Activated T-helper 17 cell treated with anti-CD3 and anti-CD28 coated beads, Interleukin-2, amount 50 U/mL, for 72 hours (primary cell): ENCODE measurements around the gene ELOF1. TPM values are rescaled to one million over a fixed set of nuclear protein-coding genes. Genes with fewer than 3 reads are reported as not detected.

ENCODE experiments used
- ATAC-seq: fragments of 150-1000 bp; cut with Tn5 transposase; replicated peaks from 2 replicates; pipeline ENCODE4 v1.10.0; 2021; ENCODE audit warnings: mild to moderate bottlenecking, moderate library complexity
- H3K27ac Mint-ChIP-seq: one replicate; pipeline ENCODE4 v1.8.0; 2022; ENCODE audit warnings: mixed read lengths
- H3K27me3 Mint-ChIP-seq: one replicate; pipeline ENCODE4 v1.8.0; 2022; ENCODE audit warnings: mixed read lengths
- H3K36me3 Mint-ChIP-seq: one replicate; pipeline ENCODE4 v1.8.0; 2022; ENCODE audit warnings: low read depth, mild to moderate bottlenecking, mixed read lengths
- H3K4me1 Mint-ChIP-seq: one replicate; pipeline ENCODE4 v1.8.0; 2022; ENCODE audit warnings: mixed read lengths
- H3K4me3 Mint-ChIP-seq: one replicate; pipeline ENCODE4 v1.8.0; 2022; ENCODE audit warnings: mild to moderate bottlenecking, mixed read lengths
- H3K9me3 Mint-ChIP-seq: one replicate; pipeline ENCODE4 v1.8.0; 2022; ENCODE audit warnings: mixed read lengths
- total RNA-seq, 2 donors: library from RNA; stranded (reverse); gene quantifications; one replicate each; pipeline ENCODE4 v1.2.3, GENCODE V29; 2022

ELOF1 gene
- total RNA-seq, 2 donors from 2014 or later: 48.0 to 66.5 TPM

DNA sequence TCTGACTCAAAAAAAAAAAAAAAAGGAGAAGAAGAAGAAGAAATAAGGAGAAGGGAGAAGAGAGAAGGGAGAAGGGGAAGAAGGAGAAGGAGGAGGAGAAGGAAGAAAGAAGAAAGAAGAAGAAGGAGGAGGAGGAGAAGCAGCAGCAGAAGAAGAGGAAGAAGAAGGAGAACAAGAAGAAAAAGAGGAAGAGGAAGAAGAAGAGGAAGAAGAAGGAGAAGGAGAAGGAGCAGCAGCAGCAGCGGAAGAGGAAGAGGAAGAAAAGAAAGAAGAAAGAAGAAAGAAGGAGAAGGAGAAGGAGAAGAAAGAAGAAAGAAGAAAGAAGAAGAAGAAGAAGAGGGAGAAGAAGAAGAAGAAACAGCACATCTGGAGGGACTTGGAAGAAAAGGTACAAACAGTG is 24.5 kb downstream of the ELOF1 start:
- Mint-ChIP-seq H3K4me1 (peaks cover 9% of the 10 kb centered on the region), H3K36me3 (no peaks in the 10 kb centered on the region), H3K27ac (peak overlapping the region; percentile 67), H3K4me3 (peak overlapping the region; percentile 74), H3K9me3 (no peaks in the 10 kb centered on the region), H3K27me3 (peaks cover 5% of the 10 kb centered on the region)
- ATAC-seq: no peak

DNA sequence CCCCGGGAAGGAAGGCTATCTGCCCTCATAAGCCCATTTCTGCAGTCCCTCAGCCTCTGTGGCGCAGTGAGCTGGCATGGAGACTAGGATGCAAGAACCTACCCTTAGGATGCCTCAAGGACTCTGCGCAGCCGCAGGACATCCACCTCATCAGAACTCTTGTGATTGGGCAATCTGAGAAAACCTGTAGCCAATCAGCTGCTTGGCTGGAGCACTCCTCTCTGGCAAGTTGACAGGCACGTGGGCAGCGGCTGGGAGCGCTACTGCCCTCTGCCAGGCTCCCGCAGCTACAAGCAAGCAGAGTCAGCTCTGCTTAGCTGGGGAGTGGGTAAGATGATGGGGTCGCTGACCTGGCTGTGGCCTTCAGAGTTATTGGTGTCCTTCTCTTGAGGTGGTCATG is 28.6 kb downstream of the ELOF1 start:
- no peak overlapping the region for H3K27ac Mint-ChIP-seq
- no peak overlapping the region for H3K4me3 Mint-ChIP-seq
- H3K9me3 Mint-ChIP-seq: no peaks in the 10 kb centered on the region
- H3K27me3 Mint-ChIP-seq: no peaks in the 10 kb centered on the region
- H3K4me1 Mint-ChIP-seq: peaks cover 10% of the 10 kb centered on the region
- H3K36me3 Mint-ChIP-seq: peaks cover 14% of the 10 kb centered on the region
- ATAC-seq: peak; percentile 10

DNA sequence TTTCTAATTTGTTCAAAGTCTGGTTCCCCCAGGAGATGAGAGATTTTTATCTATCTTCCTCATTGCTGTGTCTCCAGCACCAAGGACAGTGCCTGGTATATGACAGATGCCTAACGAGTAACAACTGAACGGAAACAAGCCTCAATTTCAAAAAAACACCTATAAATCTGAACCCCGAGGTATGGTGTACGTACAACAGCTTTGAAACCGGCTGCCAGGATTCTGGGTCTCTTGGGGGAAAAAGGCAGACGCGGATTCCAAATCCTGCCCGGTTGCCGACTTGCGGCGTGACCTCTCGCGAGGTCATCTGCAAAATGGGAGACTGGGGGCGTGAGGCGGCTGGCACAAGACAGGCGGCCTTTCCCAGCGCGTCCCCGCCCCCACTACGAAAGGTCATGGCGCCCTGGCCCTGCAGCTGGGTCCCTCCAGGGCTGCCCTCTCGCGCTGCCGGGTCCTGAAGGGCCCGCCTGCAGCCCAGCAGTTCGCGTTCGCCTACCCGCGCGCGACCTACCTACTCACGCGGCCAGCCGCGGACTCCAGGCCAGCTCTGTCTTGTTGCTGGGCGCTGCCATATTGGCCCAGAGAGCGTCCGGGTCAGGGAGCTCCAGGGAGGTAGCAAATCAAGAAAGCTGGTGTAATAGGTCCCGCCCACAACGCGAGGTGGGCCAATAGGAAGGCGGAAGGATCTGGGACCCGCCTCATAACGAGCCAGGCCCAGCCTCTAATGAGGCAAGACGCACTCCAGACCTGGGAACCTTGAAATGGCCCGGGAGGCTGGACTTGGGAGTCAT is 30.3 kb downstream of the ELOF1 start, which contains the start of gene ECSIT:
Gene ECSIT, minus strand, starts transcription at position 584 of the 791 bp plus-strand sequence. CDS start 9,964 bp downstream, outside the sequence.
- H3K4me3 Mint-ChIP-seq: peak within 1 kb of the TSS; percentile 98
- H3K36me3 Mint-ChIP-seq: peaks cover 15% of the 10 kb centered on the region
- H3K4me1 Mint-ChIP-seq: peaks cover 9% of the 10 kb centered on the region
- no peaks in the 10 kb centered on the region for H3K27me3 Mint-ChIP-seq
- peak within 1 kb of the TSS; percentile 94 for H3K27ac Mint-ChIP-seq
- peak; percentile 97 for ATAC-seq
- H3K9me3 Mint-ChIP-seq: no peaks in the 10 kb centered on the region

DNA sequence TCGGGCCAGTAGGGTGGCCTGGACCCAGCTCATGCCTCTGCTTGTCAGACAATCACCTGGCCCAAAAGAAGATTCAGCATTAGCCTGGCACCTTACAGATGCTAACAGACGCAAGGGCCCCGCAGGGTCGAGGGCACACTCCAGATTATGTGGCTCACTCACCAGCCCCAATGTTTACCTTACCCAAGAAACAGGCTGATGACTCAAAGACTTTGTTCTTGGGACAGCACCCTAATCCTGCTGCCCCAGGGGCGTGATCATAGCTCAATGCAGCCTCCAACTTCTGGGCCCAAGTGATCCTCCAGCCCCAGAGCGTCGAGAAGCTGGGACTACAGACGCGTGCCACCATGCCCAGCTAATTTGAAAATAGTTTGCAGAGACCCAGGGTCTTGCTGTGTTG is 39.9 kb downstream of the ELOF1 start:
- no peak overlapping the region for H3K4me3 Mint-ChIP-seq

DNA sequence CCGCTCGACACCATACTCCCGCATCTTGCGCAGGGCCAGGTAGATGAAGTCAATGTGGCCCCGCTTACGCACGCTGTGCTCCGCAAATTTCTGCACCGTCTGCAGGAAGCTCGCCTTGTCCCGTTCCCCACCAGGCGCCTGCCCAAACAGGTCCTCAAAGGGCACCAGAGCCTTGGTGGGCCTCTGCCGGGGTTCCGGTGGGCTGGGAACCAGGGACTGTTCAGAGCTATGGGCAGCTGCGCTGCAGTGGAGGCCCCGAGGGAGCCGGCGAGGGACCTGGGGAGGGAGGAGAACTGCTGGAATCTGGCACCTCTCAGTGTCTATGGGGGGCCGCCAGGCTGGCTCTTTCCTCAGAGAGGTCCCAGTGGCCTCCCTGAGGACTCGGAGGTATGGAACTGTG is 45.1 kb downstream of the ELOF1 start:
- Mint-ChIP-seq H3K9me3 (no peaks in the 10 kb centered on the region), H3K4me1 (no peaks in the 10 kb centered on the region), H3K27ac (no peak overlapping the region), H3K27me3 (no peaks in the 10 kb centered on the region), H3K4me3 (no peak overlapping the region), H3K36me3 (peaks cover 77% of the 10 kb centered on the region)
- ATAC-seq: no peak

More for the DNA sequence above, 39.9 kb downstream of the ELOF1 start:
- H3K36me3 Mint-ChIP-seq: peaks cover 73% of the 10 kb centered on the region
- ATAC-seq: peak; percentile 48
- no peak overlapping the region for H3K27ac Mint-ChIP-seq
- H3K4me1 Mint-ChIP-seq: no peaks in the 10 kb centered on the region
- no peaks in the 10 kb centered on the region for H3K27me3 Mint-ChIP-seq
- H3K9me3 Mint-ChIP-seq: no peaks in the 10 kb centered on the region

DNA sequence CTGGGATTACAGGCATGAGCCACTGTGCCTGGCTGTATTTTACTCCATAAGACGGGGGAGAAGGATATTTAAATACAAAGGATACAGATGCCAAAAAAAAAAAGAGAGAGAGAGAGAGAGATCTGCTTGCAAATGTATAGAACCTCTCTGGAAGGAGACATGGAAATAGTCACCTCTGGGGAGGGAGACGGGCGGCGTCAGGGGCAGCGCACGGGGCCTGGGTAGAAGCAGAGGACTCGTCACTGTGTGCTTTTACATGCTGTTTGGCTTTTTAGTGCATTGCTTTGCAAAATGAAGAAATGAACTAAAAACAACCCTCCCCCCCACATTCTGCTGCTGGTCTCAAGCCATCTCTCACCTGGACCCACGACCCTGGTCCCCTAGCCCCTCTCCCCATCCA is 48.6 kb downstream of the ELOF1 start:
- H3K36me3 Mint-ChIP-seq: peaks cover 63% of the 10 kb centered on the region
- H3K27me3 Mint-ChIP-seq: no peaks in the 10 kb centered on the region
- H3K4me3 Mint-ChIP-seq: no peak overlapping the region
- H3K27ac Mint-ChIP-seq: no peak overlapping the region
- no peaks in the 10 kb centered on the region for H3K4me1 Mint-ChIP-seq
- ATAC-seq: no peak
- no peaks in the 10 kb centered on the region for H3K9me3 Mint-ChIP-seq

DNA sequence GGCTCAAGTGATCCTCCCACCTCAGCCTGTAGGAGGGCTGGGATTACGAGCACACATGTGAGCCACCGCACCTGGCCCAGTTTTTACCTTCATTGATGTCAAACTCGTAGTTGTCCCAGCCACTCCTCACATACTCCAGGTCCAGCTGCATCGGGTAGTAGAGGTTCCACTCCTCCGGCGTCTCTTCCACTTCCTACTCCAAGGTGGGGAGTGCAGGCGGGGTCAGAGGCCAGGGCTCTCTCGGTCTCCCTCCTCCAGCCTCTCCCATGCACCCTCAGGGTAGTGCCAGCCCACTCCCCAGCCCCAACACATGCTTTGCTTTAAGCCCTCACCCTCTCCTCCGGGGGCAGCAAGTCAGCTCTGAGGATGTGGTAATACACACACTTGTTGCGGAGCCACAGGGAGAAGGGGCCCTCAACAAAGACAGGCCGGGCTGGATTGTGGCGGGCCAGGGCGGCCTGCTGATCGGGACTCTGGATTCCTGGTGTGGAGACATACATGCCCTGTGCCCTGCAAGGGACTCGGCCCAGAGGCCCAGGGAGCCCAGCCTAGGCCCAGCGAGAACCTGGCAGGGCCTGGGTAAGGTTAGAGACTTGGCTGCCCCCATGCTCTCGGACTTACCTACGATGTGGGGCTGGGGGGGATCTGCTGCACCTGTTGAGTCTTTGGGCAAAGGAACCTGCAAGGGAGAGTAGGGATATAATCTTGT is 51.5 kb downstream of the ELOF1 start:
- no peaks in the 10 kb centered on the region for H3K27me3 Mint-ChIP-seq
- peaks cover 7% of the 10 kb centered on the region for H3K4me1 Mint-ChIP-seq
- H3K9me3 Mint-ChIP-seq: no peaks in the 10 kb centered on the region
- H3K27ac Mint-ChIP-seq: no peak overlapping the region
- H3K4me3 Mint-ChIP-seq: peak overlapping the region; percentile 90
- no peak for ATAC-seq
- peaks cover 45% of the 10 kb centered on the region for H3K36me3 Mint-ChIP-seq

DNA sequence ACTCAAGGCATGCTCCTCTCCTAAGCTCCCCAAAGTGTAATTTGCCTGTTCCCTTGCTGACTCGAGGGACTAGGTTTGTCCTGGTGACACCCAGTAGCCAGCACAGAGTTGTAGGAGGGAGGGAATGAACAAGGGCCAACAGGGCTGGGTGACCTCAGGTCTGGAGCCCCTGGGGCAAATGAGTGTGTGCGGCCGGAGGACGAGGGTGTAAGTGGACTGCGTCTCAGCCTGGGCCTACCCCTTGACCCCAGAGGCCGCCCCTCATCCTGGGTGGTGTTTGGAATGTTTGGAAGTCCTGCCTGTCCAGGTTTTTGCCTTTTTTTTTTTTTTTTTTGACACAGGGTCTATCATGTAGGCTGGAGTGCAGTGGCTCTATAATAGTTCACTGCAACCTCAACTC is 52.1 kb downstream of the ELOF1 start:
- Mint-ChIP-seq H3K27ac (peak overlapping the region; percentile 96), H3K27me3 (no peaks in the 10 kb centered on the region), H3K4me1 (peaks cover 7% of the 10 kb centered on the region), H3K4me3 (peak overlapping the region; percentile 90), H3K9me3 (no peaks in the 10 kb centered on the region), H3K36me3 (peaks cover 41% of the 10 kb centered on the region)
- ATAC-seq: no peak

DNA sequence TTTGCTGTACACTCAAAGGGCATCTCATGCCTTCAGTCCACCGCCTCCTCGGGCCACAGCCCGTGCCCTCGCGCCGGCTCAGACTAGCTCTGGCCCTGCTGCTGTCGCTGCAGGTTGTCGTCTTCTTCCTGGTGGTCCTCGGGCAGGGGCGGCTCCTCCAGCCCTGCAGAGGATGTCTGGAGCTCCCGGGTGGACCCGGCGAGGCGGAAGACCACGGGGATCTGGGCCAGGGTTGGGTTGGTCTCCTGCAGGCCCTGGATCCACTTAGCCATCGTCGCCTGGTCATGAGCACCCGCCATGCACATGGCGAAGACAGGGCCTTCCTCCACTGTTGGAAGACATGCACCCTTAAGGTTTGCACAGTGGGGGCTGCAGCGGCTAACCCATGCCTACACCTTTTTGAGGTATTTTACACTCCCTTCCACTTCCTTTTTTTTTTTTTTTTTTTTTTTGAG is 52.9 kb downstream of the ELOF1 start:
- H3K9me3 Mint-ChIP-seq: no peaks in the 10 kb centered on the region
- peaks cover 10% of the 10 kb centered on the region for H3K4me1 Mint-ChIP-seq
- H3K27ac Mint-ChIP-seq: peak overlapping the region; percentile 96
- no peaks in the 10 kb centered on the region for H3K27me3 Mint-ChIP-seq
- ATAC-seq: peak; percentile 33
- peak overlapping the region; percentile 90 for H3K4me3 Mint-ChIP-seq
- peaks cover 39% of the 10 kb centered on the region for H3K36me3 Mint-ChIP-seq

DNA sequence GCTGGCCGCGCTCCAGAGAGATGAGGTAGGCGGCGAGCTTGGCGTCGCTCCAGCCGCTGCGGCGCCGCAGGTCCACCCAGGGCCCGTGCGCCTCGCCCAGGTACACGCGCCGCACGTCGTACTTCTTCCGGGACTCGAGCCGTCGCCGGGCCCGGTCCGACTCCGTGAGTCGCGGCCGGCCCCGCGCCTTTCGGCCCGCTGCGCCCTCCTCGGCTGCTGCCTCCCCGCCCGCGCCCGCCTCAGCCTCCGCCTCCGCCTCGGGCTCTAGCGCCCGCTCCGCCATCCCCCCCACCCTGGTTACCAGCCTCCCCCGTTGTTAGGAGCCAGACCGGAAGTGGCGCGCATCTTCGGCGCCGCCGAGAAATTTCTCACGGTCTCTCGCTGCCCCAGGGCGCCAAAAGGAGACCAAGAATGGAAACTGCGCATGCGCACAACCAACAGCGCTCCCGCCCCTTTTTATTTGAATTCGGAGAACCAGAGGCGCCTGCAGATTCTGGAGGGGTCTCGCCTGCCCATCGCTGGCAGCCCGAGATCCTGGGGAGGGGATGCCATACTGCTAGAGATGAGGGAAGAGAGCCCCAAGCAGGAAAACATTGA is 53.4 kb downstream of the ELOF1 start, which contains the start of gene ZNF653:
Gene ZNF653, minus strand, starts transcription at position 336 of the 597 bp plus-strand sequence. Its CDS starts 53 bp downstream, at position 283.
- H3K27me3 Mint-ChIP-seq: no peaks in the 10 kb centered on the region
- peaks cover 41% of the 10 kb centered on the region for H3K36me3 Mint-ChIP-seq
- no peaks in the 10 kb centered on the region for H3K9me3 Mint-ChIP-seq
- peaks cover 10% of the 10 kb centered on the region for H3K4me1 Mint-ChIP-seq
- peak within 1 kb of the TSS; percentile 96 for H3K27ac Mint-ChIP-seq
- peak; percentile 67 for ATAC-seq
- peak within 1 kb of the TSS; percentile 90 for H3K4me3 Mint-ChIP-seq

DNA sequence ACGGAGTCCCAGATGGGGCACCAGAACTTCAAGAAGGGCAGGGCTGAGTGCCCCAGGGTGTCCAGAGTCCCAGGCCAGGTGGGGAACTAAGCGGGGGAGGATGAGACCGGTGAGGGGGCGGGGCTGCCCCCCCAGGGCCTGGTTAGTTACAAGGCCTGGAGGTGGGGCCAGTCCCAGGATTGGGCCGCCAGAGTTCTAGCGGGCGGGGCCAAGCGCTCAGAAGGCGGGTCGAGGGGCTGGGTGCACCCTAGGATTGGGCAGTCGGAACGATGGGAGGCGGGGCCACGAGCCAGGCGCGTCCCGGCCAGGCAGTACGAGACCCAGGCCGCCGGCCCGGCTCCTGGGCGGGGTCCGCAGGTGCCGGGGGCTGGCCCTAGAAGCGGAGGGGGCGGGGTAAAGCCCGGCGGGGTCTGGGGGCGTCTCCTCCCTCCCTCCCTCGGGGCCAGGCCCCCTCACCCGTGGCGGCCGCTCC is 54.0 kb downstream of the ELOF1 start:
- H3K36me3 Mint-ChIP-seq: peaks cover 37% of the 10 kb centered on the region
- H3K27me3 Mint-ChIP-seq: no peaks in the 10 kb centered on the region
- H3K4me1 Mint-ChIP-seq: peaks cover 10% of the 10 kb centered on the region

DNA sequence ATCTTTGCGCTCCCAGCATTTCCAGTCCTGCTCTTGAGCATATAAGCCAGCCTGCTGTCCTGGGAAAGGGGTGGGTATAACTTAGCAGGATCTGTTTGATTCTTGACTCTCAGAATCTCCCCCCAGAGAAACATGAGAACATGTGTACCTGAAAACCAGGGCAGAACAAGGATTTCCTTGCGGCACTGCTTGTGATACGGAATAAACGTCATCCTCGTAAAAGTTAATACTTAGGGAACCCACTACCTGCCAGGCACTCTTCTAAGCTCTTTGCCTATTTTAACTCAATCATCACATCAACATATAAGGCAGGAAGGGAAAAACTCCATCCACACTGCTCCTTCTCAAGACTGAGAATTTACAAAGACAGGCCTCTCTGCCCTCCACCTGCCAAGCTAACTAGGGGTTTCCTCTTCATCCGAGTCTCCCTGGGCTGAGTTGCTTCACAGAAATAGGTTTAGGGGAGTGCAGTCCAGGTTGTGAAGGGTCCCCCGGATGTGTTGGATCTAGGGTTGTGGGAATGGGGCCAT is 54.5 kb downstream of the ELOF1 start:
- H3K4me1 Mint-ChIP-seq: peaks cover 10% of the 10 kb centered on the region
- peak overlapping the region; percentile 96 for H3K27ac Mint-ChIP-seq
- H3K4me3 Mint-ChIP-seq: peak overlapping the region; percentile 90
- ATAC-seq: no peak
- H3K9me3 Mint-ChIP-seq: no peaks in the 10 kb centered on the region
- H3K27me3 Mint-ChIP-seq: no peaks in the 10 kb centered on the region
- peaks cover 37% of the 10 kb centered on the region for H3K36me3 Mint-ChIP-seq

More for the DNA sequence above, 54.0 kb downstream of the ELOF1 start:
- H3K9me3 Mint-ChIP-seq: no peaks in the 10 kb centered on the region
- H3K4me3 Mint-ChIP-seq: peak overlapping the region; percentile 90
- ATAC-seq: peak; percentile 96
- peak overlapping the region; percentile 96 for H3K27ac Mint-ChIP-seq
